Neural progenitor cell (in vitro differentiated cells): ENCODE data around the gene PPP1R3E. TPM values are rescaled to one million over a fixed set of nuclear protein-coding genes. Genes with fewer than 3 reads are reported as not detected.

Source experiments
- DNase-seq: peaks from one replicate; pipeline ENCODE4 v3.0.0-alpha.2; 2016; ENCODE audit warnings: low spot score
- H2AFZ ChIP-seq: fragments of 200-600 bp; sonication (generic); replicated peaks from 2 replicates; pipeline ENCODE4 v1.6.1; 2016; ENCODE audit warnings: antibody characterized with exemption
- H3F3A ChIP-seq: fragments of 200-600 bp; sonication (generic); 2 replicates; pipeline ENCODE4 v1.6.1; 2016; ENCODE audit warnings: antibody characterized with exemption, low read depth
- H3K27ac ChIP-seq: fragments of 200-600 bp; sonication (generic); 2 replicates; pipeline ENCODE4 v1.5.1; 2016; ENCODE audit warnings: mild to moderate bottlenecking
- H3K27me3 ChIP-seq: fragments of 200-600 bp; sonication (generic); 2 replicates; pipeline ENCODE4 v1.6.1; 2016; ENCODE audit warnings: mild to moderate bottlenecking, moderate library complexity
- H3K36me3 ChIP-seq: fragments of 200-600 bp; sonication (generic); 2 replicates; pipeline ENCODE4 v1.5.1; 2016
- H3K4me1 ChIP-seq: fragments of 200-600 bp; sonication (generic); 2 replicates; pipeline ENCODE4 v1.6.1; 2016; ENCODE audit warnings: mixed run types
- H3K4me2 ChIP-seq: fragments of 200-600 bp; sonication (generic); 2 replicates; pipeline ENCODE4 v1.6.1; 2016
- H3K4me3 ChIP-seq: fragments of 200-600 bp; sonication (generic); 2 replicates; pipeline ENCODE4 v1.5.1; 2016
- H3K79me2 ChIP-seq: fragments of 200-600 bp; sonication (generic); 2 replicates; pipeline ENCODE4 v1.6.1; 2016; ENCODE audit warnings: low read depth
- H3K9ac ChIP-seq: fragments of 200-600 bp; sonication (generic); 2 replicates; pipeline ENCODE4 v1.6.1; 2016
- H3K9me3 ChIP-seq: fragments of 200-600 bp; sonication (generic); 2 replicates; pipeline ENCODE4 v1.5.1; 2016; ENCODE audit warnings: low read depth
- H4K20me1 ChIP-seq: fragments of 200-600 bp; sonication (generic); 2 replicates; pipeline ENCODE4 v1.6.1; 2016; ENCODE audit warnings: low read depth
- H3K27ac Mint-ChIP-seq: 3 replicates; pipeline ENCODE4 v1.8.0; 2021; ENCODE audit warnings: mixed read lengths
- H3K27me3 Mint-ChIP-seq: 2 replicates; pipeline ENCODE4 v1.8.0; 2022; ENCODE audit warnings: low read depth, mild to moderate bottlenecking, inconsistent platforms, moderate library complexity, mixed read lengths; ENCODE audit not compliant: insufficient read depth
- H3K36me3 Mint-ChIP-seq: 3 replicates; pipeline ENCODE4 v1.8.0; 2021; ENCODE audit warnings: mixed read lengths
- H3K4me1 Mint-ChIP-seq: 3 replicates; pipeline ENCODE4 v1.8.0; 2021; ENCODE audit warnings: mixed read lengths
- H3K4me3 Mint-ChIP-seq: 3 replicates; pipeline ENCODE4 v1.8.0; 2021; ENCODE audit warnings: mild to moderate bottlenecking, moderate library complexity, mixed read lengths
- H3K9me3 Mint-ChIP-seq: 3 replicates; pipeline ENCODE4 v1.8.0; 2020; ENCODE audit warnings: mixed read lengths
- EZH2 ChIP-seq: fragments of 200-600 bp; sonication (generic); IDR thresholded peaks from 2 replicates; pipeline ENCODE4 v1.6.1; 2017; ENCODE audit warnings: antibody characterized with exemption, mild to moderate bottlenecking, moderate library complexity
- EZH2phosphoT487 ChIP-seq: fragments of 200-600 bp; sonication (generic); IDR thresholded peaks from 2 replicates; pipeline ENCODE4 v1.6.1; 2017; ENCODE audit warnings: antibody characterized with exemption
- total RNA-seq: library from RNA; depleted of rRNA; stranded (reverse); fragments of >200 nt; gene quantifications from 2 replicates; pipeline ENCODE4 v1.2.3, GENCODE V29; 2015; ENCODE audit warnings: low replicate concordance
- TF ChIP-seq, protein P1 (sequence below): fragments of 200-600 bp; sonication (generic); IDR thresholded peaks from 2 replicates; pipeline ENCODE4 v1.5.1; 2017; ENCODE audit warnings: antibody characterized with exemption, mild to moderate bottlenecking

Gene PPP1R3E
- total RNA-seq, 1 donor from 2014 or later, result 10.6 TPM

DNA sequence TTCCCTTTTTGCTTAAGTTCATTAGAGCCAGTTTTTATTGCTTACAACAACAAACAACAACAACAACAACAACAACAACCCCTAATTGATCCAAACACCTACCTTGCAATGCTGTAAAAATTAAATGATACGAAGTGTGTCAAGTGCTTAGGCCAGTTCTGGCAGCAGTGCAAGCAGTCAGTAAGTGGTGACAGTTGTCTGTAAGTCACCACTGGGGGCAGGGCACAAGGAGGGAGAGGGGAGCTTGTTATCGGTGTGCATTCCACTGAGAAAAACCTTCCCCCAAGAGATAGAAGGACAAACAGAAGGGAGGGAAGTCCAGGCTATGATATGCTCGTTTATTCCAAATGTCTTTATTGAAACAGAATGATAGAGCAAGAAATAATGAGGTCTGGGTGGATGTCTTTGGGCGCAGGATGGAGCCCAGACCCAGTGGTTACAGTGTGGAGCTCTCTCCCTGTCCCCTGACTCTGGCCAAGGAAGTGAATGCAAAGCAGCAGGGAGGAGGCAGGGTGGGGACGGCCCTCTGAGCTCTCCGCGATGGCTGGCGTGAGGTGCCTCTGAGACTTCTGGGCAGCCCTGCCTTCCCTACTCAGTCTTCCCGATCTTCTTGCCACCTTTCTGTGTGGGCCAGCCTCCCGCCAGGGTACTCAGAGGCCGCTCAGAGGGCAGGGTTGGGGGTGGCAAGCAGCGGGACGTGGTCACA lies 43.5 kb upstream of the PPP1R3E start:
- H3K36me3 ChIP-seq, result no peaks in the 10 kb centered on the region
- H3K4me1 Mint-ChIP-seq, result peaks cover 12% of the 10 kb centered on the region
- no peak overlapping the region for H3K4me2 ChIP-seq
- no peaks in the 10 kb centered on the region for H3K4me1 ChIP-seq
- peaks cover 9% of the 10 kb centered on the region for H3K9me3 Mint-ChIP-seq
- H3K27ac ChIP-seq, result no peak overlapping the region
- H3K4me3 ChIP-seq, result no peak overlapping the region
- H3K9me3 ChIP-seq, result no peaks in the 10 kb centered on the region
- DNase-seq, result peak; percentile 36
- peak overlapping the region; percentile 0 for H3K27ac Mint-ChIP-seq
- peaks cover 5% of the 10 kb centered on the region for H3F3A ChIP-seq
- H3K27me3 Mint-ChIP-seq, result peaks cover 10% of the 10 kb centered on the region
- H4K20me1 ChIP-seq, result peaks cover under 1% of the 10 kb centered on the region
- H3K9ac ChIP-seq, result no peak overlapping the region
- no peak overlapping the region for H2AFZ ChIP-seq
- no peaks in the 10 kb centered on the region for H3K79me2 ChIP-seq
- peaks cover 2% of the 10 kb centered on the region for H3K27me3 ChIP-seq
- H3K4me3 Mint-ChIP-seq, result peak overlapping the region; percentile 25
- TF ChIP-seq, protein P1, sequence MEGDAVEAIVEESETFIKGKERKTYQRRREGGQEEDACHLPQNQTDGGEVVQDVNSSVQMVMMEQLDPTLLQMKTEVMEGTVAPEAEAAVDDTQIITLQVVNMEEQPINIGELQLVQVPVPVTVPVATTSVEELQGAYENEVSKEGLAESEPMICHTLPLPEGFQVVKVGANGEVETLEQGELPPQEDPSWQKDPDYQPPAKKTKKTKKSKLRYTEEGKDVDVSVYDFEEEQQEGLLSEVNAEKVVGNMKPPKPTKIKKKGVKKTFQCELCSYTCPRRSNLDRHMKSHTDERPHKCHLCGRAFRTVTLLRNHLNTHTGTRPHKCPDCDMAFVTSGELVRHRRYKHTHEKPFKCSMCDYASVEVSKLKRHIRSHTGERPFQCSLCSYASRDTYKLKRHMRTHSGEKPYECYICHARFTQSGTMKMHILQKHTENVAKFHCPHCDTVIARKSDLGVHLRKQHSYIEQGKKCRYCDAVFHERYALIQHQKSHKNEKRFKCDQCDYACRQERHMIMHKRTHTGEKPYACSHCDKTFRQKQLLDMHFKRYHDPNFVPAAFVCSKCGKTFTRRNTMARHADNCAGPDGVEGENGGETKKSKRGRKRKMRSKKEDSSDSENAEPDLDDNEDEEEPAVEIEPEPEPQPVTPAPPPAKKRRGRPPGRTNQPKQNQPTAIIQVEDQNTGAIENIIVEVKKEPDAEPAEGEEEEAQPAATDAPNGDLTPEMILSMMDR, result peak; percentile 33
- TF ChIP-seq EZH2phosphoT487, result no peak
- TF ChIP-seq EZH2, result no peak
- H3K36me3 Mint-ChIP-seq, result peaks cover 20% of the 10 kb centered on the region

DNA sequence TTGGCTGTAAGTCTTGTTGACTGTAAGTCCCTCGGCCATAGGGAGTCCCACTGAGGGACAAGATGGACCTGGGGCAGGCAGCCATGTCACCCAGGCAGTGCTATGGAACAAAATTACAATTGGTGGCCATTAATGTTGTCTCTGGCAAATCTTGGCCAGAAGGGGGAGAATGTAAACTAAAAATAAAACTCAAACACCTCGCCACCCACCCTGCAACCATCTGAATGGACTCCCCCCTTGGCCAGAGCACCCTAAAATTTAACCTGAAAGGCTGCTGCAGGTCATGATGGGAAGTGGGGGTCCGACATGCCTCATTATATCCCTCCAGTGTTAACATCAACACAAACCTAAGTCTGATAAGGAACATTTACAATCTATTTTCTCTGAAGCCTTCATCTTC lies 41.8 kb upstream of the PPP1R3E start:
- Mint-ChIP-seq H3K9me3 (peaks cover 14% of the 10 kb centered on the region), H3K27me3 (peaks cover 8% of the 10 kb centered on the region), H3K27ac (no peak overlapping the region), H3K36me3 (peaks cover 8% of the 10 kb centered on the region), H3K4me1 (peaks cover 5% of the 10 kb centered on the region), H3K4me3 (no peak overlapping the region)
- Histone ChIP-seq H3K36me3 (no peaks in the 10 kb centered on the region), H4K20me1 (no peaks in the 10 kb centered on the region), H3K9me3 (peaks cover 13% of the 10 kb centered on the region), H3K9ac (no peak overlapping the region), H3K79me2 (no peaks in the 10 kb centered on the region), H3K27me3 (no peaks in the 10 kb centered on the region), H3F3A (peaks cover 5% of the 10 kb centered on the region), H3K4me2 (no peak overlapping the region), H3K4me1 (no peaks in the 10 kb centered on the region), H3K4me3 (no peak overlapping the region), H3K27ac (no peak overlapping the region), H2AFZ (no peak overlapping the region)
- TF ChIP-seq, protein P1, result no peak
- TF ChIP-seq EZH2, result no peak
- TF ChIP-seq EZH2phosphoT487, result no peak
- DNase-seq, result no peak

DNA sequence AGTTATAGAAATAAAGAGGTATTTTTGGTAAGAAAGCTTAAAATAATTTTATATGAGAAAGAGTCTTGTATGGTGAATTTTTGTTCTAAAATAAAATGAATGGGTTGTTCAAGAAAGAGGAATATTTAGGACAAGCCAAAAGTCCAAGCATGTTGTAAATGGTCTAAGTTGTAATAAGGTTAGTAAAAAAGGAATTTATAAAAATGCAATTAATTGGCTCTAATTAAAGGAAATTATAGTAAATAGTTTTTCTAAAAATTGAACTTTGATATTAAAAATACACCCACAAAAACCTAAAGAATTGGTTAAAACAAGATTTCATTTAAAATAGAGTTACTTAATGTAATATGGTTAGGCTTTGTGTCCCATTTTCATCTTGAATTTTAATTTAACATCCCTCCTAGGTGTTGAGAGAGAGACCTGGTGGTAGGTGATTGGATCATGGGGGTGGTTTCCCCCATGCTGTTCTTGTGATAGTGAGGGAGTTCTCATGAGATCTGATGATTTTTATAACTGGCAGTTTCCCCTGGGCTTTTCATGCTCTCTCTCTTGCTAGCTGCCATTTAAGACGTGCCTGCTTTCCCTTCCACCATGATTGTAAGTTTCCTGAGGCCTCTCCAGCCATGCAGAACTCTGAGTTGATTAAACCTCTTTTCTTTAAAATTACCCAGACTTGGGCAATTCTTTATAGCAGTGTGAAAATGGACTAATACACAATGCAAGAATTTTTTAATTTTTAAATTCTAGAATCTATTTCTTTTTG lies 37.0 kb upstream of the PPP1R3E start:
- Histone ChIP-seq H3K27ac (no peak overlapping the region), H3K36me3 (no peaks in the 10 kb centered on the region), H3K4me2 (no peak overlapping the region), H3K4me1 (no peaks in the 10 kb centered on the region), H3K79me2 (no peaks in the 10 kb centered on the region), H3K4me3 (no peak overlapping the region), H2AFZ (no peak overlapping the region), H4K20me1 (no peaks in the 10 kb centered on the region), H3F3A (no peaks in the 10 kb centered on the region), H3K27me3 (no peaks in the 10 kb centered on the region), H3K9ac (no peak overlapping the region), H3K9me3 (peaks cover 15% of the 10 kb centered on the region)
- Mint-ChIP-seq H3K36me3 (no peaks in the 10 kb centered on the region), H3K4me3 (no peak overlapping the region), H3K9me3 (peaks cover 26% of the 10 kb centered on the region), H3K27ac (no peak overlapping the region), H3K27me3 (peaks cover 10% of the 10 kb centered on the region), H3K4me1 (no peaks in the 10 kb centered on the region)
- TF ChIP-seq EZH2, result no peak
- TF ChIP-seq EZH2phosphoT487, result no peak
- TF ChIP-seq, protein P1, result no peak
- no peak for DNase-seq
